Measurements from ENCODE around the gene SIGLEC9.

The SIGLEC9 gene

DNA sequence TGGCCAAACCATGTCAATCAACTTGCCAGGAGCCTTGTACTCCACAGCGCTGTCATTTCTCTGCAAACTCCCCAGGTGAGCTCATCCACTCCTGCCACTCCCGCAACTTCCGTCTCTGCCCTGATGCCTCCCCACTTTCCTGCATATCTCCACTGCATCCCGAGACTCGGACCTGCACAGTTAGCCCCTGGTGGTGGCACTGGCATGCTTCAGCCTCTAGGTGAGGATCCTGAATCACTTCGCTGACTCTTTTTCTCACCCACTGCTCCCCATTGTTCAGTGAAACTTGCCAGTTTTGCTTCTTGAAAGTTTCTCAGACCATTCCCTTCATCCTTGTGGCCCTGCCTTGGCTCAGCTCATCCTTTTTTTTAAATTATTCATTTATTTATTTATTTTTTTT lies 13.1 kb upstream of the SIGLEC9 start:
- no peak for FAIRE-seq
- no peak for TF ChIP-seq TAF1 (IDR thresholded peaks at IDR 0.05; ENCODE audit: borderline replicate concordance, low read depth, low read length)
- TF ChIP-seq POLR2AphosphoS5 (IDR thresholded peaks at IDR 0.05; ENCODE audit: low read depth, low read length): no peak
- no peak for TF ChIP-seq POLR2A (IDR thresholded peaks at IDR 0.05; ENCODE audit: low read depth, low read length)
- no peak for DNase-seq (ENCODE audit: insufficient read length)

DNA sequence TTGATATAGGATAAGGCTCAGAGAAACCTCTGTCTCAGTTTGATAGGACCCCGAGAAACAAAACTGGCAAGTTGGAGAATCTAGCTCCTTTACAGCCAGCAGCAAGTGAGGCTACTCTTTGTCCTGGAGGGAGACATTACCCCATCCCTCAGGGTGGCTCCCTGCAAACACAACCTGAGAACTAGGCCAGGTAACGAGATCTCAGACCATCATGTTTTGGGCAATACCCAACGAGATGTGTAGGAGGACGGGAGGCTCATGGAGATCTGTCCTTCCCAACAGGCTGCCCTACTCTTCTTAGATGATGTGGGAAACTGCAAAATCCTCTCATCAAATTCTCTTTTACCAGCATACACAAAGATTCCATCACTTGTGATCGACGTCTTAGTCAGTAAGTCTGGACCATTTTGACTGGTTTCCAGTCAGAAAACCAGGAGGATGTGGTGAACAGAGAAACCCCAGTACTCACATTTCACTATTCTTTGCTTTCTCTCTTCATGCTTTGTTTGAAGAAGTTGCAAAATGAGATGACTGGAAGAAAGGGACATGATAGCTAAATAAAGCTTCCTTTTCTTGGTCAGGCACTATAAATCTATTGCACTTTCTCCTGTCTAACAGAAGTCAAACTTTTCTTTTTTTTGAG lies 10.5 kb upstream of the SIGLEC9 start:
- DNase-seq (ENCODE audit: insufficient read length) (no peak), FAIRE-seq (no peak)
- TF ChIP-seq POLR2A (IDR thresholded peaks at IDR 0.05; ENCODE audit: low read depth, low read length): no peak
- no peak for TF ChIP-seq POLR2AphosphoS5 (IDR thresholded peaks at IDR 0.05; ENCODE audit: low read depth, low read length)
- no peak for TF ChIP-seq TAF1 (IDR thresholded peaks at IDR 0.05; ENCODE audit: borderline replicate concordance, low read depth, low read length)

DNA sequence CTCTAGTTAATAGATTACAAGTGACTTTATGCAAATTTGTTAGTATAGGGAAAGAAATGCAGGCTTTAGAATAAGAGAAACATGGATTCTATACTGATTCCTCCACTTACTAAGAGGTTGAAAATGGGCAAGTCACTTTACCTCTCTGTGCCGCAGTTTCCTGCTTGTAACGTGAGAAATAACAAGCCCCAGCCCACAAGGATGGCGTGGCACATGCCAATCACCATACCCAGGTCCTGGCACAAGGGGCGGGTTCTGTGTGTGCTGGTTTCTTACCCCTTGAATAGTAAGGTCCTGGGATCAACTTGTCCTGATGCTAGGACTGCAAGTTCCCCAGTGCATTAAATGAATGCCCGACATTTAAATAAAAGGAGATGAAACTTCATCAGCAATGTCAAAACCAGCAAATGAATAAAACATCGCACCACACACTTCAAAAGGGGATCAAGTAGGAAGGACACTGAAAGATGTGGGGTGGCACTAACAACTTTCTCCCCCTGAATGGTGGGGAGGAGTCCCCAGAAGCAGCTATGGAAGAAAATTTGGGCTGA lies 7.9 kb upstream of the SIGLEC9 start:
- no peak for DNase-seq (ENCODE audit: insufficient read length)
- TF ChIP-seq POLR2A (IDR thresholded peaks at IDR 0.05; ENCODE audit: low read depth, low read length) (no peak), TAF1 (IDR thresholded peaks at IDR 0.05; ENCODE audit: borderline replicate concordance, low read depth, low read length) (no peak), POLR2AphosphoS5 (IDR thresholded peaks at IDR 0.05; ENCODE audit: low read depth, low read length) (no peak)
- no peak for FAIRE-seq

DNA sequence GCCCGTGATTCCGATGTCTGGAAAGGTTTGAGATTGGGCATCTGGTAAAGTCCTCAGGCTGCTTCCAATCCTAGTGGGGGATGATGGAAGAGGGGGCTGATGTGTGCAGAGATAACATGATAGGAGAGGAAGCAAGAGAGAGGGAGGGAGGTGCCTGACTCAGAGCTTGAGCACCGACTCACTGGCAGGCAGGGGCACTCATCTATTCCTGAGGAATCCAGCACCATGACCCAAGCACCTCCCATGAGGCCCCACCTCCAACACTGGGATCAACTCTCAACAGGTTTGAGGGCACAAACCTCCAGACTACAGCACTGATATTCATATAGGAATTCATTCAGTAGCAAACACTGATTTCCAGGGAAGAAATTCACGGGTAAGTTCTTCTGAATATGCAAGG lies 5.6 kb upstream of the SIGLEC9 start:
- no peak for TF ChIP-seq POLR2A (IDR thresholded peaks at IDR 0.05; ENCODE audit: low read depth, low read length)
- FAIRE-seq: no peak
- no peak for DNase-seq (ENCODE audit: insufficient read length)

DNA sequence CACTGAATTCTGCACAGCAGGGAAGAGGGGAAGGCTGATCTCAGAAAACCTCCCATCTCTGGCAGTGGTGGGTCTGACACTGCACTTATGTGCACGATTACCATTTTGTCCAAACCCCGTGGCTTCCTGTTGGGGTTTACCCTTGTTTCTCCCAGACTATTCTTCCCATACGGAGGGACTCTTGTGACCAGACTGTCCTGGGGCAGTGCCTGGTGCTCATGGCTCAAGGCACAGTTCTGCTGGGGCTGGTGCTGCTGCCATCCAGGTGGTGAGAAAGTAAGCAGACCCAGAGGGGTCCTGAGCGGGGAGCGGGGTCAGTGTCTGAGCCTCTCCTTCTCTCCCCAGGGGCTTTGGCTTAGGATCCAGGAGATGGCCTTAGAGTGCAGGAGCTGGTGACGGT lies 5.1 kb upstream of the SIGLEC9 start:
- no peak for TF ChIP-seq POLR2AphosphoS5 (IDR thresholded peaks at IDR 0.05; ENCODE audit: low read depth, low read length)
- TF ChIP-seq TAF1 (IDR thresholded peaks at IDR 0.05; ENCODE audit: borderline replicate concordance, low read depth, low read length): no peak
- no peak for TF ChIP-seq POLR2A (IDR thresholded peaks at IDR 0.05; ENCODE audit: low read depth, low read length)
- DNase-seq (ENCODE audit: insufficient read length) (no peak), FAIRE-seq (no peak)

- DNase-seq (ENCODE audit: insufficient read length) (no peak), FAIRE-seq (no peak)
- TF ChIP-seq TAF1 (IDR thresholded peaks at IDR 0.05; ENCODE audit: borderline replicate concordance, low read depth, low read length) (no peak), POLR2AphosphoS5 (IDR thresholded peaks at IDR 0.05; ENCODE audit: low read depth, low read length) (no peak)
Measured at GRCh38 chr19:51120160-51120559, 4.5 kb upstream of the SIGLEC9 start.

DNA sequence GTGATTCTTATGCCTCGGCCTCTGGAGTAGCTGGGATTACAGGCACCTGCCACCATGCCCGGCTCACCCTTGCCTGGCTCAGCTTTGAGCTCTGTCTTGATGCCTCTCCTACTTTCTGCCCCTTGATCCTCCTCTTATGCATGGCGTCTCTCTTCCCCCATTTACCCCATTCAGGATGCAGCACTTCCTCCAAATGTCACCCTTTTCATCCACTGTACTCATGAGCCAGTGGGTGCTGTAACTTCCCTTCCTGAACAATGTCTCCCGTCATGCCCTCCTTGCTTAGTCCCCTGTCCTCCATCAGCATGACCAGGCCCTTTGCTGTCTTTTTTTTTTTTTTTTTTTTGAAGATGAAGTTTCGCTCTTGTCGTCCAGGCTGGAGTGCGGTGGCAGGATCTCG lies 3.4 kb upstream of the SIGLEC9 start:
- DNase-seq (ENCODE audit: insufficient read length): no peak
- no peak for TF ChIP-seq POLR2AphosphoS5 (IDR thresholded peaks at IDR 0.05; ENCODE audit: low read depth, low read length)
- TF ChIP-seq POLR2A (IDR thresholded peaks at IDR 0.05; ENCODE audit: low read depth, low read length): no peak
- TF ChIP-seq TAF1 (IDR thresholded peaks at IDR 0.05; ENCODE audit: borderline replicate concordance, low read depth, low read length): no peak
- FAIRE-seq: no peak

- no peak for TF ChIP-seq POLR2AphosphoS5 (IDR thresholded peaks at IDR 0.05; ENCODE audit: low read depth, low read length)
- TF ChIP-seq POLR2A (IDR thresholded peaks at IDR 0.05; ENCODE audit: low read depth, low read length): no peak
- no peak for TF ChIP-seq TAF1 (IDR thresholded peaks at IDR 0.05; ENCODE audit: borderline replicate concordance, low read depth, low read length)
- FAIRE-seq: no peak
- no peak for DNase-seq (ENCODE audit: insufficient read length)
Measured at GRCh38 chr19:51122112-51122981, 2.4 kb upstream of the SIGLEC9 start.

DNA sequence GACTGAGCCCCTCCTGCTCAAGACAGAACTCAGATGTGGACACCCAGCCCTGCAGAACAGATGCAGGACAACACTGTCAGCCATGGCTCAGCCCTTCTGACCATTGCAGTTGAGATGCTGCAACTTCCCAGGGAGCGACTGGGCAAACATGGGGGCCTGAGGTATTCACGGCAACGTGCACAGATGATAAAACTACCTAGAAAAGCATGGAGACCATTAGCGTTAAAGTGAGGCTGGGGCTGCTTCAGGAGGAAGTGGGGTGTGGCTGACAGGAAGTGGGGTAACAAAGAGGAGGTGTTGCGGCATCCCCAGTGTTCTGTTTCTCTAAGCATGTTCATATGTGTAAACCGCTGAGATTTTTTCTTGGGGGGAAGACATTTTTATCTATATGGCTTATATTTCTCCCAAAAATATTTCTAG lies 1.3 kb upstream of the SIGLEC9 start:
- TF ChIP-seq TAF1 (IDR thresholded peaks at IDR 0.05; ENCODE audit: borderline replicate concordance, low read depth, low read length) (no peak), POLR2AphosphoS5 (IDR thresholded peaks at IDR 0.05; ENCODE audit: low read depth, low read length) (no peak), POLR2A (IDR thresholded peaks at IDR 0.05; ENCODE audit: low read depth, low read length) (no peak)
- no peak for FAIRE-seq
- DNase-seq (ENCODE audit: insufficient read length): no peak

- no peak for TF ChIP-seq POLR2AphosphoS5 (IDR thresholded peaks at IDR 0.05; ENCODE audit: low read depth, low read length)
- no peak for TF ChIP-seq TAF1 (IDR thresholded peaks at IDR 0.05; ENCODE audit: borderline replicate concordance, low read depth, low read length)
- no peak for TF ChIP-seq POLR2A (IDR thresholded peaks at IDR 0.05; ENCODE audit: low read depth, low read length)
- DNase-seq (ENCODE audit: insufficient read length) (no peak), FAIRE-seq (no peak)
Measured at GRCh38 chr19:51123802-51124201, 904 bp upstream of the SIGLEC9 start.

DNA sequence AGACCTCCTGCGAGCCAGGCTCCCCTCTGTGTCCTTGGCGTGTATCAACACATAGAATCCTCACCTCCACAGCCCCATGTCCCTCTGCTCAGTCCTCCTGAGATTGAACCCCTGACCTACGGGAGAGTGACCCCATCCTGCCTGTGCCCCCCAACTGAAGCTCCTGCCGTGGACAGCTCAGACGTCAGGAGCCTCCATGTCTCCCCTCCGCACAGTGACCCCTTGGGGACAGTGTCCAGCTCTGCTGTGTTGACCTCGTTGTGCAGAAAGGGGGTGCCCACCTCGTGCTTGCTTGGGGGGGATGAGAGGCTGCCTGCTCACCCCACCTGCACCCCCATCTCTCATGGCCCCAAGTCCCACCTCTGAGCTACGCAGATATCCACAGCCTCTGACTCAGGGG lies 490 bp upstream of the SIGLEC9 start:
- DNase-seq (ENCODE audit: insufficient read length): no peak
- no peak for FAIRE-seq
- TF ChIP-seq TAF1 (IDR thresholded peaks at IDR 0.05; ENCODE audit: borderline replicate concordance, low read depth, low read length) (no peak), POLR2A (IDR thresholded peaks at IDR 0.05; ENCODE audit: low read depth, low read length) (no peak), POLR2AphosphoS5 (IDR thresholded peaks at IDR 0.05; ENCODE audit: low read depth, low read length) (no peak)

All from GM12892 (cell line).